NCI-H128 (cell line): ENCODE results near the gene ANKH.

ENCODE experiments used
- DNase-seq: peaks from one replicate; lab custom pipeline; 2025; ENCODE audit not compliant: unreplicated experiment; lab: John Stamatoyannopoulos, UW

ANKH gene

DNA sequence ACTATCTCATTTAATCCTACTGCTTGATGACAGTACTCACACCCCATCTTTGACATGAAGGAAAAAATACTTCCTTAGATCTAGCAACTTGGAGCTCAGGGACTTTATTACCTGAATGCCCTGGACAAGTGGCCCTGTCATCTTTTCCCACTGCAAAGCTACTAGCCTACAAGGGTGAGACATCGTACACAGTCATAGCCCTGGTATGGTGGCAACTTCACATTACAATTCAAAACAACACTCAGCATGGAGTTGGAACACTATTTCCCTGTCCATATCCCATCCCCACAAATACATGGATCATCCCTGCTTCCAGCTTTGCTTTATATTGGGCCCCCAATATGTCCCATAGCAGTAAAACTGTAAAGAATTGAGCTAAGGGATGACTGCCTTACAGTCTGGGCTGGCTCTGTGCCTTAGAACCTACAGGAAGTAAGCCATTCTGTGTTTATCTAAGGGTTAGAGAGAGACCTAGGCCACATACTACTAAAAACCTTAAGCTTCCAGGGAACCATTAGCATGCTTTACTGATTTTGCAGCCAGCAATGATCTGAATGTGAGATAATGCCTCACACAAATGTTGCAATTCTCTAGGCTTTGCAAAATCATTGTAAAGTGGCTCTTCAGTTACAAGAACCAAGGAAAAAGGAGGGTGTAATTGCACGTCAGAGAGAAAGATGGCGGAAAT, 151.2 kb downstream of the ANKH start:
- DNase-seq, result no peak

DNA sequence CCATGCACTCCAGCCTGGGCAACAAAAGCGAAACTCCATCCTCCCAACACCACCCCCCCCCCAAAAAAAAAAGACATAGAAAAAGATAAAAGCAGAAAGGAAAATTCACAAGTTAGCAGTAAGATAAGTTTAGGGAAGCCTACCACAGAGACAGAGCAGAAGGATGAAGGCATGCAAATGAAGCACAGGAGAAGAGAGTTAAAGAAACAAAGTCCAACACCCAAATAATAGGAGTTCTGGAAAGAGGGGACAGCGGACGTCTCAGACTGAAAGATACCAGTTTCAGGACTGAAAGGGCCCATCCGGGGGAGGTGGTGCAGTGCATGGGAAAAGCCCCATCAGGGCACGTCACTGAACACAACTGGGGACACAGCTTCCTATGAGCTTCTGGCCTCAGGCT, 152.8 kb downstream of the ANKH start:
- no peak for DNase-seq

DNA sequence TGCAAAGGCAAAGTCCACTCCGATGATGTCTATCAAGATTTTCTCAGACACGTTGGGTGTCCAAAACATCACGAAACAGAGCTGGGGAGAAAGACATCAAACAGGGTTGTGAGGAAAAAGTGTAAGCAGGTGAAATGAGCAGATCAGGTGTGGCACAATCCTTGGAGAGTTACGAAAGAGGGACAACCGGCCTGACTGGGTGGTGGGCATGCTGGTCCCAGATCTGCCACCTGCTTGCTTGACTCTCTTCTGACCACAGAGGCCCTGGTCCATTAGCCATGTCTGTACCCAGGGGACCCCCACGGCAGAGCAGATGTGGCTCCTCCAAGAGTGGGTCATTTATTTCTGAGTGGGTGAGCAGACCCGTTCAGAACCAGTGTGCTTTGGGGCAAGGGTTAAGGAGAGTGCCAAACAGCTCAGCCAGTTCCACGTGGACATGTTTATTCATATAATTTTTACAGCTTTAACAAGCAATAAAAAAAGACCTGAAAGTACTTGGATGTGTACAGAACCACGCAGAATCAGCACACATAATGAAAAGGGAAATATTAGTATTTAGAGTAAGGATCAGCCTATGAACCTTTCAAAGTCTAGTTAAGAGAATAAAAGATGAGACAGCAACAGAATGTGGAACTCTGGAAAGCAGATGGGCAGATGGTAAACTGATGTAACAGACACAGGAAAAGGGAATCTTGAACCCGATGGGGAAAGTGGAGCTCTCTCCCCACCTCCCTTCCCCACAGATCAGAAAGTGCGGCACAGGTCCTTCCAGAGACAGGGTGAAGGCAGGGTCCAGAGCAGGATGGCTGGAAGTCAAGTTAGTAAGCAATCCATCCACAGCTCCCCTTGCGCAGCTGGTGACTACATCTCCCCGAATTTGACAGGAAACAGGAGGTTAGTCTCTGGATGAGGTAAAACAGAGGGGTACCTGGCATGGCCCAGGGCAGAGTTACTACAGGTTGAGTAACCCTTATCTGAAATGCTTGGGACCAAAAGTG, 154.5 kb downstream of the ANKH start:
- no peak for DNase-seq

DNA sequence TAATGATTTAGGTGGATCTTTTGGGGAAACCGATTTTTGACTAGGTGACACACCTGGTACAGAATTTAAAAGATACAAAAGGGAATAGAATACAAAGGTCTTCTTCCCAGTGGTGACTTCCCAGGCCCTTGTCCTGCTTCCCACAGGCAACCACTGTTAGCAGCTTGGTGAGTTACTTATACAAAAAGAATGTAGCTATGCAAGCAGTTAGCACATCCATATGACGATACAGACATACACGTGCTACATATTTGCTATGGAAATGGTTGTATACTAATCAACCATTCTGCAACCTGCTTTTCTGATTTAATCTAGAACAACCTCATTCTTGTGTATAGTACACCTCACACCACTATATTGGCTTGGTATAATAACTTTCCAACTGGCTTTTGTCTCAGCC, 156.1 kb downstream of the ANKH start:
- DNase-seq, result no peak

DNA sequence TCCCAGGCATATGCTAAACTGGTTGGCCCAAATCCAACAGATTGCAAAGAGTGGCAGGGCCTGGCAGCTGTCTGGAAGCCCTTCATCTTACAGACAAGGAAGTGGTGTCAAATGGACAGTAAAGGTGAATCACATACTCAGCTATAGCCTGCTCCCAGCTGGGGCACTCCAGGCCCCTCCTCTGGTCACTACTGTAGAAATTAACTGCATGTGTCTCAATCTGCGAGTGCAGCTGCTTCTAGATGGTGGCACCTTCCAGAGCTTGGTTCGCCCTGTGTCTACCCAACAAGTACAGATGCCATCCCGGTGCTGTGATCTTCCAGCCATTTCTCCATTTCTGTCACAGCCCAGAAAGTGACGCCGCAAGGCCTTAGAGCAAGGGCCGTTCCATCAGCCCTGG, 156.9 kb downstream of the ANKH start:
- no peak for DNase-seq

DNA sequence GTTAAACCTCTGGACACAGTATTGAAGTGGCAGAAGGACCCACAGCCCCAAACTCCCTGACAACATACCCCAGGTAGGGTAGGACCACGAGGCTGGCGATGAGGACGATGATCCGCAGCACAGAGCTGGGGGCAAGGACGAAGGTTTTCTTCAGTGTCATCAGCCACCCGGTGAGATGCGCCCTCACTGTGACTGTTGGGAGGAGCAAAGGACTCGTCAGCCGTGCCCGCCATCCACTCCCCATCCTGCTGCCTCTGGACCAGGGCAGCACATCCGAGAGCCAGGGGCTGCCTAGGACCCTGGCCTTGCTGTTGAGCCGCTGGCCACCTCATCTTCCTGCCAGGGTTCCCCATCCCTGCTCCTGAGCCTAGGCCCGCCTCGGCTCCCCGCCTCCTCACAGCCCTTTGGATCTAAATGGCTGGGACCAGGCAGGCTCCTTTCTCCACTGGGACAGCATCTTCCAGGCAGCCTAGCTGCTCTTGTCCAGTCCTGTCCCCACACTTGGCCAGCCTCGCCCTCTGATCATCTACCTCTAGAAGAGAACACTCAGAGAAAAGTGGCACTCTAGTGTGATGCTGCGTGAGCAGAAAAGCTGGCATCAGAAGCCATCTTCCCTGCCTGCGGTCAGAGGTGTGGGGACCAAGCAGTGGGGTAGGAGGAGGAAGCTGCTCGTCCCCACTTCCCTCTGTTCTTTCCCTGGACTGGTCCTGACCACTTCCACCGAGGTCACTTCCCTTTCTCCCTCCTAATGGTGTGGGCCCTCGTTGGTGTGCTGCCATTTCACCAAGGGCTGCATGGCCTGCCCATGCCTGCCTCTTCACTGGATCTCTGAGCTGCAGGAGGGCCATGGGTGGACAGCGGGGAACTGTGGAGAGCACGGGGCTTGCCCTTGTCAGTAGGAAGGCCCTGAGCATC, 157.8 kb downstream of the ANKH start:
- DNase-seq, result no peak

DNA sequence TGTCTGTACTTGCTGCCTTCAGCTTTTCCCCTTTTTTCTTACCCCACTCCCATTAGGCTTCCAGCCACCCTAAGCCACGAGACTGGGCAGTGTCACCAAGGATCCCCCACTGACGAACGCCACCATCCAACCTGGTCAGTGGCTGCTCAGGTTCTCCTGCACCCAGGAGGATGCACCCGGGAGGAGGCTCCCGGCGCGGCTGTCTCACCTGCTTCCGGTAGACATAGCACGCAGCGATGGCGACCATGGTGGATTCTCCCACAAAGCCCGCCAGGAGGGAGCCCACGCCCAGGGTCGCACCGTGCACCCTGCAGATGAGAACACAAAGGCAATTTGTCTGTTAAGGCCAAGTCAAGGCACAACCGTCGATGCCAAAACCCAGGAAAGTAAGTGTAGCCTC, 158.9 kb downstream of the ANKH start:
- DNase-seq, result no peak

DNA sequence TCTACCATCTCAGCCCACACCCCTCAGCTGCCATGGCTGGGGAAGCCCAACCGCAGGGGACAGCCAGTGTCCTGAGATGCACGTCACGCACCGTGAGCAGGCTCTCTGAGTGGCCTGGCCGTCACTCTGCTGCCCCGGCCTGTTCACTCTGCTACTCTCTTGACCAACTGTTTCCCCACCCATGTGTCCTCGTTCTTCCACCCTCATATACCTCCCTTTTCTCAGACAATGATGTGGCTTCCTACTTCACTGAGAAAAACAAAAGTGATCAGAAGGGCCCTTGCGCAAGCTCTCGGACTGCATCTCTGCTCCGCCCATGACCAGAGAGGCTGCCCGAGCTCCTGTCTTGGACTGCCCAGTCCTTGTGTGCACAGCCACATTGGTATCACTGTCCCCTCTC, 159.4 kb downstream of the ANKH start:
- DNase-seq, result no peak

DNA sequence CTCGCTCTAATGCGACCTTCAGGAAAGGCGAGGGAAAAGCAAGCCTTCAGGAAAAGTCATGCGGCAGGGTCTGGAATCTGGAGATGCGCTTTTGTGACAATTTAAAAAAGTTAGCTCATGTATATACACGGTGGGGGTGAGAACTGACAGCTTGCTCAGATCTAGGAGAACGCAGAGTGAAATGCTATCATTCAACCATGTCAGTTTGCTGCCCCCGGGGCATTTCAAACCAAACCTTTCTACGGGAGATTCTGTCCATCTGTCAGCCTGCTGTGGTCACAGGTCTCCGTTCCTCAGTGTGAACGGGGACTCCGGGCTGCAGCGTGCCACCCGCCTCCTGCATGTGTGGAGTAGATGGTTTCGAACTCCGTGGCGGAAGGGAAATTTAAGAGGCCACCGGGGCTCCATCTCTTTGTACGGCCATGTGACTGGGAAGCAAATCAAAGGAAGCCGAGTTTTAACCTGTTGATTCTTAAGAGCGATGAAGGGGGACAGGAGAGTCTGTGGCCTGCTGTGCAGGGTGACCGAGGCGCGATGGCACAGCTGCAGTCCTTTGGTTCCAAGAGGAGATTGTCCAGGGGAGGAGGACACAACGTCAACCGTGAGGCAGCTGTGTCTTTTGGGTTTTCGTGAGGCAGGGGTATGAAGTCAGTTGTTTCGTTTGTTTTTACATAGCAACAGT, 161.1 kb downstream of the ANKH start:
- no peak for DNase-seq

DNA sequence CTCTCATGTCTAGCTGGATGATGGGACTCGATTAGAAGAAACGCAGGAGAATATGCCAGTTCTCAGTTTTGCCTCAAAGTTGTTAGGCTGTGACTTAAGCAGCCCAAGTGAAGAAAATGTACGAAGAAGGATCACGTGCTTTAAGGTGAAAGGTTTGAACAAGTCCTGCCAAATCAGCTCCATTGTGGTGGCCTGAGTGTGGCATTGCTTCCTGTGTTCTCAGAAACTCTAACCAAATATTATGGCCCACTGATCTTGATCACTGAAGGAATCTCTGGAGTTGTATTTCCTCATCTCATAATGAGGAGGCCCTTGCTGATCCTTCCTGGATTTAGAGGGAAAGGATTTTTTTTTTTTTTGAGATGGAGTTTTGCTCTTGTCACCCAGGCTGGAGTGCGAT, 163.0 kb downstream of the ANKH start:
- DNase-seq, result no peak

DNA sequence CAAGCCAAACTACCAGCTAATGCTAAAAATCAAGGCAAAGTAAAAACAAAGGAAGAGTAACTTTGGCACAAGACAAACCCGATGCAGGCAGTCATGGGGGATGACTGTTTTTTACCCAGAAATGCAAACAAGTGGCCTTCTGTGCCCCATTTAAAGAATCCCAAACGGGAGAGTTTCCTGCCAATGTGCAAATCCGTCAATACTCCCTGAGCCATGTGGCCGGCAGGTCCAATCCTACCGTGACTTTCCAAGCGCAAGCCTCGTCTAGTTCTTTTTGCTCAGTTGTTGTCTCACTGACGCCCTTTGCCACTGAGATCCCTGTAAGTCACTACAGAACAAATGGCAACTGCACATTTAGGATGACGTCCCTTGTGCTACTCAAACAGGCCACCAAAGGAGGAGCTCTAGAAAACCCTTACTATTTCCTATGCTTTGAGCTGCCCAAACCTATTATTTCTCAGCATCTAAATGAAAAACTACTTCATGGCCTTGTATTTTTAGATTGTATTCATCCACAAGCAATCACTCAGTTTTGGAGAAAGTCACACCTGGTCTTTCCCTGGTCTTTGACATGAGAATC, 163.7 kb downstream of the ANKH start:
- no peak for DNase-seq

DNA sequence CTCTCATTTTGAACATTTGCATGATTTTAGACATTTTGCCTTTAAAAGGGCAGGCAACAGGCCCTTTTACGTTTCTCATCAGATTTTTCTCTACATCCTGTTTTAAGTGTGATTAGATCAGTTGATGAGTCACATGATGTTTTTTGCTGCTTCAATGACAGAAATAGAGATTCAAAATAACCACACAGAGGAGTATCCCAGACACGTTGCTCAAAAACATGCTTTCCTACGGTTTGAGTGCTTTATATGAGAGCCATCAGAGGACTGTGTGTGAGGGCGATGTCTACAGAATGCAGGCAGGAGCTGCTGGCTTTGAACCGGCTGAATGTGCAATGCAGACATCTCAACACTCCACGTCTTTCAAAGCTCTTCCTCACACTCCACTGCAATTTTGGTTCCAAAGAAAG, 165.0 kb downstream of the ANKH start:
- DNase-seq, result no peak

DNA sequence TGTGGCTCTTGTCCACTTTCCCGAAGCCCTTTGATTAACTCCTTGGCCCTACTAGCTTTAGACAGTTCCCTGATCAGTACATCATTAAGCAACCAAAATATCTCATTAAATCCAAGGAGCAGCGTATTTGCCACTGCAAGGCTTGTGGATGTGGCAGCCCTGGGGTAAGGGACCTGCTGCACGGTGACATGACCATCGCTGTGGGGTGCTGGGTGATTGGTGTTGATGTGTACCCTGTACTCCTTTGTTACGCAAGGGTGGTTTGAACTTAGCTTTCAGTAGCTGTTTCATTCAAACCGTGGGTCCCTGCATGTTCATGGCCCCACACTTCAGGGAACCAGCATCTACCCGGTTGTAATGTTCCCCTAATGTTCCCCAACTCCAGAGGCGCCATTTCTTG, 166.0 kb downstream of the ANKH start:
- DNase-seq, result no peak

DNA sequence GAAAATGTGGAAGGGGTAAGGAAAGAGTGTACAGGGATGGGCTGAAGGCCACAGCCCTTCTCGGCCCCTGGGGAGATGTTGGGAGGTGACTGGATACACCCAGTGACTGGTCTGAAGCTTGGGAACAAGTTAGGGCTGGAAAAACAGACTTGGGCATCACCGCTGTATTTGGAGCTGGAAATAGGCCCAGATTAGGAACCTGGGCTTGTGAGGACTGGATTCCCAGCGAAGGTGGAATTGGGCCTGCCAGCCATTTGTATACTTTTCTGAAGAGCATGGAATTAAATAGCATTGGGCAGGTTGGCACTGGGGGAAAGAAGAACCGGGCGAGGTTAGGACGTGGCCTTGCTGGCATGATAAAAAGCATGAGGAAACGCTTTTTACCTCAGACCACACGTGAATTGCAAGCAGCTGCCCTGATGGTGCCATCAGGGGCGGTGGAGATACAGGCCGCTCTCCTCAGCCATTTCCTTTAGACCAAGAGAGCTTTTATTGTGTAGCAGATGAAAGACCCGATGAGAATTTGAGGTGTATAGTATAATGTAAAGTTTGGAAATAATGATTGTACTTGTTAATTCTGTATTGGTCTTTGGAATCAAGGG, 169.2 kb downstream of the ANKH start:
- DNase-seq, result no peak

DNA sequence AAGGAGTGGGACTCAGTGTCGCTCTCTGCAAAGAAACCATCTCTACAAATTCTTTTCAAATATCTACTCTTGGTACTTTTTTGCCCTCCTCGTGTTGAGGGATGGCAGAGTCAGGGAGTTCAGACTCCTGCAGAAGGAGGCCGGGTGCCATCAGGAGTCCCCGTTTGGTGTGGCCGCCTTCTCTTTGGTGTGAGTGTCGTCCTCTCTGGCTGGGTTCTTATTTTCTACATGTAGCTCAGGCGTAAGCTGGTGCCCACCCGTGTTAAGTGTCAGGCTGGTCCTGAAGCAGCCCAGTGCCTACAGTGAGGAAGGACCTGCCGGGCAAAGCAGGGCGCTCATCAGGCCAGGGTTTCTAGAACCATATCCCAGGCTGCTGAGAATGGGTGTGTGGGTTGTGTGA, 170.0 kb downstream of the ANKH start:
- DNase-seq, result no peak

DNA sequence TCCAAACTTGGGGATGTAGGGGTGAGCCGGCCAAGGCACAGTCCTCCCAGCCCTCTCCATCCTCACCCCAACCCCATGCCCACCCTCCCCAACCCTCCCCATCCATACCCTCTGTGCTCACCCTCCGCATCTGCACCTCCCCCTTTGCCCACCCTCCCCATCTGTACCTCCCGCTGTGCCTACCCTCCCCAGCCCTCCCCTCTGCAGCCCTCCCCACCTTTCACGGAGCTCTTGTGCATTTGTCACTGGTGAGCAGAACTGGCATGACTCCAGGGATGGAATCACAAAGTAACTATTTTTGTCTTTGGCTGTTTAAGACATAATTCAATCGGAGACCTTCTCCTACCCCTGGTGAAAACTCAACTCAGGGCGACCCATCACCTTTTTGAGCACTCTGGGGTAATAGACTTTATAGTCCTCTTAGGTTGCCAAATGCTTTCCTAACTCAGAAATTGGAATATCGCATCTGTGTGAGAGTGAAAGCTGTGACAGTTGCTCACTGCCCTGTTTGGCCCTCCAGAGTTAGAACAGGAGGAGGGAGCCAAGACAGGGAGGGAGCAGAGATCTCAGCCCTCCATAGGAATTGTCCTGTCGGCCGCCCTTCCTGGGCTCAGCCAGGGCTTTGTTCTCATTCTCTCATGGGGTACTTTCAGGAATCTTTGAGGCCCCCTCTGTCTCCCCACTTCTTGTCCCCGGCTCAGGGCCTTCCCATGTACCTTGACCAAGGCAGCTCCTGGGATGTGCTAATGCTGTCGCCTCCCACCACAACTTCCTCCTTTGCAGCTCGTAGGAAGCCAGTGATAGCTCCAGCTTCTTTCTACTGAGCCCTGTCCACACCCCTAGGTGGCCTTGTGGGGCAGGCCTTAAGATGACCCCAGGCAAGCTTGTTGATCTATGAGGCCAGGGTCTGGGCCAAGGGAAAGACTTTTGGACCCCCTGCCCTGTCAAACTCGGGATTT, 170.8 kb downstream of the ANKH start:
- DNase-seq, result no peak

DNA sequence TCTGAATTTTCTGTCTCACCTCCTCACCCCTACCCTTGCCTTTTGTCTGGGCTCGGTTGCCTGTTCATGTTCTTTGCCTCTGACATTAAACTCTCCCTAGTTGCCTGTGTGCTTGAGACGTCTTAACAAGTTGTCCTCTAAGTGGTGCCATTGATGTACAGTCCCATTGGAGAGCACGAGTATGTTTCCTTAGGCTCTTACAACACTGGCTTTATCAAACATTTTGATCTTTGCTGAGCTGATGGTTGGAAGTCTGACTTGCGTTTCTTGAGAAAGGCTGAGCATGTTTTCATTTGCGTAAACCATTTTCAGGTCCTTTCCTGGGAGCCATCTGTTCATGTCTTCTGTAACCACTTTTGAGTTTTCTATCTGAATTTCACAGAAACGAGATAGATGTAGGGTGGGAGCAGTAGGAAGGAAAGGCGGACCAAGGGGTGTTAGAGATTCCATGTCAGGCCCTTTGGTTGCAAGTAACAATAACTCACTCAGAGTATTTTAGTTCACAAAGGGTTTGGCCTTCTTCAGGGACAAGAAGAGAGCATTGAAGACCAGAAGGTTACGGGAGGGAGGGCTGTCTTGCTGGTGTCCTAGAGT, 171.7 kb downstream of the ANKH start:
- DNase-seq, result no peak

DNA sequence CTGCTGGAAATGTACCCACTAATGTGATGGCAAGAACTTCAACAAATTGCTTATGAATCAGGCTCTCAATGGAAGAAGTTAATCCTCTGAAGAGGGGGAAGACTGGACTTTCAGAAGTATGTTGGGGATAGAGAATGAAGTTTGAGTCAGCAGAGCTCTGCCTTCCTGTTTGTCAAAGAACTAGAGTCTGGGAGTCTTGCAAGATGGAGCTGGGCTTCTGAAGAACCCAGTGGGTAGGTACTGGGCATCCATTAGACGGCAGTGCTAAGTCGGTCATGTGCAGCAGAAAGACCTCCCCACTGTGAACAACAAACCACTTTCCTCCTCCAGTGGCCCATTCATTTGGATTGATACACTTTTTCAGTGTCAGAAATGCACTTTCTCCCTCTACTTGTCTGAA, 172.4 kb downstream of the ANKH start:
- no peak for DNase-seq
